GM12892 (cell line): ENCODE results near the gene OGFOD1.

Experiments used
- POLR2AphosphoS5 ChIP-seq: IDR thresholded peaks from 2 replicates; pipeline ENCODE4 v1.6.1; 2011; ENCODE audit warnings: low read depth, low read length, control low read depth
- TAF1 ChIP-seq: IDR thresholded peaks from 2 replicates; pipeline ENCODE4 v1.6.1; 2011; ENCODE audit warnings: low read depth, mild to moderate bottlenecking, control low read depth, low read length, borderline replicate concordance

DNA sequence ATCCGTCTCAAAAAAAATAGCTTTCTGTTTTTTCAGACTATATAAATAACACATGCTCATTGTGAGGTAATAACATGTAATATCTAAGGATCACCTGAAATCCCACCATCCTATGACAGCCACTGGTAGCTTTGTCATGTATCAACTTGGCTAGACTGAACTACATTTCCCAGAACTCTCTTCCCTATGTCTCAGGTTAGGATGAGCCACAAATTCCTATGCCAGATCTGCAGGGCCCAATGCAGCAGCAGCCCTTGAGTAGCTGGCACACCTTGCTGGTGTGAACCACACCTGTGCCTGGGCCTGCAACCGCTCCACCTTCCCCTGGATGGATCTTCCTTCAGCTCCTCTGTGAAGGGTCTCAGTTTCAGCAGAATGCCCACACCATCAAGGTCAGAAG lies 28.1 kb downstream of the OGFOD1 start:
- TF ChIP-seq POLR2AphosphoS5 (no peak), TAF1 (no peak)
